ENCODE measurements around the gene RIOK3.

Gene RIOK3, protein sequence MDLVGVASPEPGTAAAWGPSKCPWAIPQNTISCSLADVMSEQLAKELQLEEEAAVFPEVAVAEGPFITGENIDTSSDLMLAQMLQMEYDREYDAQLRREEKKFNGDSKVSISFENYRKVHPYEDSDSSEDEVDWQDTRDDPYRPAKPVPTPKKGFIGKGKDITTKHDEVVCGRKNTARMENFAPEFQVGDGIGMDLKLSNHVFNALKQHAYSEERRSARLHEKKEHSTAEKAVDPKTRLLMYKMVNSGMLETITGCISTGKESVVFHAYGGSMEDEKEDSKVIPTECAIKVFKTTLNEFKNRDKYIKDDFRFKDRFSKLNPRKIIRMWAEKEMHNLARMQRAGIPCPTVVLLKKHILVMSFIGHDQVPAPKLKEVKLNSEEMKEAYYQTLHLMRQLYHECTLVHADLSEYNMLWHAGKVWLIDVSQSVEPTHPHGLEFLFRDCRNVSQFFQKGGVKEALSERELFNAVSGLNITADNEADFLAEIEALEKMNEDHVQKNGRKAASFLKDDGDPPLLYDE

GRCh38 chr18:23452728-23453679 is at the start of gene RIOK3:
Gene RIOK3 (plus strand): TSS chr18:23453287. CDS start chr18:23453440, 153 bp downstream.
- Histone ChIP-seq H3K27me3 (ENCODE audit: insufficient read depth, low read length) (no peaks in the 10 kb centered on the region), H3K9me3 (ENCODE audit: insufficient read depth, low read depth, low read length) (no peaks in the 10 kb centered on the region), H3K9ac (ENCODE audit: low read depth, low read length) (peak within 1 kb of the TSS; percentile 81), H3K36me3 (ENCODE audit: insufficient read depth, low read depth, low read length) (no peaks in the 10 kb centered on the region), H3K4me3 (ENCODE audit: low read length) (peak within 1 kb of the TSS; percentile 95), H3K4me1 (ENCODE audit: insufficient read depth, low read length) (no peaks in the 10 kb centered on the region), H3K27ac (ENCODE audit: low read length) (no peak within 1 kb of the TSS)

DNA sequence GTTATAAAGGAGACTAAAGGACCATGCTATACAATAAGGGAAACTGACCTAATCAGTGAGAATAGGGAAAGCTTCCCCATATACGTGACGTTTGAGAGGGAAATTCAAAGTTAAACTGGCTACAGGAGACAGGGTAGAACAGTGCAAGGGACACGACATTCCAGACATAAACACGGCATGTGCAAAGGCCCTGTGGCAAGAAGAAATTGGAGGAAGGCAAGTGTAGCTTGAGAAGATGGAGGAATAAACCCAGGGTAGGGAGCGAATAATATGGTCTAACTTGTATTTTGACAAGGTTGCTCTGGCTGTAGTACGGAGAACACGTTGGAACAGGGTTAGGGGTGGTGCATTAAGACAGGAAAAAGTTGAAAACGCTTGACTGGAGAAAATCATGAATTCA is 49.8 kb upstream of the RIOK3 start:
- H3K4me3 ChIP-seq (ENCODE audit: low read length) = no peak overlapping the region

GRCh38 chr18:23405636-23406035 is 47.5 kb upstream of the RIOK3 start:
- H3K9ac ChIP-seq (ENCODE audit: low read depth, low read length) = no peak overlapping the region
- H3K4me1 ChIP-seq (ENCODE audit: insufficient read depth, low read length) = peaks cover 15% of the 10 kb centered on the region; the same call in 1 of the 2 replicates
- no peak overlapping the region for H3K27ac ChIP-seq (ENCODE audit: low read length)
- H3K36me3 ChIP-seq (ENCODE audit: insufficient read depth, low read depth, low read length) = no peaks in the 10 kb centered on the region
- H3K4me3 ChIP-seq (ENCODE audit: low read length) = no peak overlapping the region
- H3K9me3 ChIP-seq (ENCODE audit: insufficient read depth, low read depth, low read length) = no peaks in the 10 kb centered on the region
- H3K27me3 ChIP-seq (ENCODE audit: insufficient read depth, low read length) = no peaks in the 10 kb centered on the region

More for the DNA sequence above, 49.8 kb upstream of the RIOK3 start:
- Histone ChIP-seq H3K4me1 (ENCODE audit: insufficient read depth, low read length) (peaks cover 16% of the 10 kb centered on the region; the same call in 1 of the 2 replicates), H3K9me3 (ENCODE audit: insufficient read depth, low read depth, low read length) (no peaks in the 10 kb centered on the region), H3K9ac (ENCODE audit: low read depth, low read length) (no peak overlapping the region), H3K27me3 (ENCODE audit: insufficient read depth, low read length) (no peaks in the 10 kb centered on the region), H3K27ac (ENCODE audit: low read length) (no peak overlapping the region), H3K36me3 (ENCODE audit: insufficient read depth, low read depth, low read length) (no peaks in the 10 kb centered on the region)

GRCh38 chr18:23406271-23406787 is 46.8 kb upstream of the RIOK3 start:
- no peak overlapping the region for H3K27ac ChIP-seq (ENCODE audit: low read length)
- peaks cover 10% of the 10 kb centered on the region; the same call in 1 of the 2 replicates for H3K4me1 ChIP-seq (ENCODE audit: insufficient read depth, low read length)
- H3K9ac ChIP-seq (ENCODE audit: low read depth, low read length) = no peak overlapping the region
- no peaks in the 10 kb centered on the region for H3K9me3 ChIP-seq (ENCODE audit: insufficient read depth, low read depth, low read length)
- H3K36me3 ChIP-seq (ENCODE audit: insufficient read depth, low read depth, low read length) = no peaks in the 10 kb centered on the region
- no peak overlapping the region for H3K4me3 ChIP-seq (ENCODE audit: low read length)
- H3K27me3 ChIP-seq (ENCODE audit: insufficient read depth, low read length) = no peaks in the 10 kb centered on the region

DNA sequence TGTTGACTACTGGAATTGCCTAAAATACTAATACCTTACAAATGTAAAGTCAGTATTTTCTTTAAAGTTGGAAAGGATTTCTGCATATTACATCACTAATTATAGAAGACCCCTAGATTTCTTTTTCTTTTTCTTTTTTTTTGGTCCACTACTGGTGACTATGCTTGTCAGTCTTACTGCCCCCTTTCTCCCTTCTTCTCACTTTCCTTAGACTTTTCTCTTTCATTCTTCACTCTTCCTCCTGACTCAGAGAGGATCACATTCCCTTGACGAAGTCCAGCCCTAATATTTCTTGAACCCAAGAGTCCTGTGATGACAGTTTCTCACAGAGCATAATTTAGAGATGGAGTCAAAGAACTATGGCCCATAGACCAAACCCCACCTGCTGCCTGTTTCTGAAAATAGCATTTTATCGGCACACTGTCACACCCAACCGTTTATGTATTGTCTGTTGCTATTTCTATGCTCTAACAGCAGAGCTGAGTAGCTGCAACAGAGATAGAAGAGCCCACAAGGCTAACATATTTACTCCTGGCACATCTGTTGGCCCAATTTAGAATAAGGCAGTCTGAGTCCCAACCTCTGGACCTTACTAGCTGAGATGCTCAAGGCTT is 40.6 kb upstream of the RIOK3 start:
- Histone ChIP-seq H3K27me3 (ENCODE audit: insufficient read depth, low read length) (no peaks in the 10 kb centered on the region), H3K27ac (ENCODE audit: low read length) (no peak overlapping the region), H3K9ac (ENCODE audit: low read depth, low read length) (no peak overlapping the region), H3K9me3 (ENCODE audit: insufficient read depth, low read depth, low read length) (no peaks in the 10 kb centered on the region), H3K36me3 (ENCODE audit: insufficient read depth, low read depth, low read length) (no peaks in the 10 kb centered on the region), H3K4me1 (ENCODE audit: insufficient read depth, low read length) (no peaks in the 10 kb centered on the region), H3K4me3 (ENCODE audit: low read length) (no peak overlapping the region)

DNA sequence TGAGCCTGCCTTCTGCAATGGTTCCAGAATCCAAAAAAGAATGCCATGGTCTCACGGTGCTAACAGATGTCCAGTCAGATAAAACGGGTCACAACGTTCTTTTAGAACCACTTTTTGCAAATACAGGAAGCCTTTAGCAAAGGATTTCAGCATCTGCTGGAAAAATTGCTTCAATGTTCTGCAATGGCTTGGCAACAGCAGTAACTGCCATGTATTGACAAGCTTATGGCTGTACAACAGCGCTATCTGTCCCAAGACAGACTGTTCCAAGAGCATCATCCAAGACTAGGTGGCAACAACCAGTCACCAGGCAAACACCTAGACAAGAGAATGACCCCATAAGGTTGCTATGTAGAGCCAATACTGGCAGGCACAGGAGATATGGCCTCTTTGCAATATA is 37.6 kb upstream of the RIOK3 start:
- Histone ChIP-seq H3K4me1 (ENCODE audit: insufficient read depth, low read length) (no peaks in the 10 kb centered on the region), H3K4me3 (ENCODE audit: low read length) (no peak overlapping the region), H3K36me3 (ENCODE audit: insufficient read depth, low read depth, low read length) (no peaks in the 10 kb centered on the region), H3K9me3 (ENCODE audit: insufficient read depth, low read depth, low read length) (no peaks in the 10 kb centered on the region), H3K27ac (ENCODE audit: low read length) (no peak overlapping the region), H3K27me3 (ENCODE audit: insufficient read depth, low read length) (no peaks in the 10 kb centered on the region), H3K9ac (ENCODE audit: low read depth, low read length) (no peak overlapping the region)

GRCh38 chr18:23416298-23416697 is 36.8 kb upstream of the RIOK3 start:
- no peak overlapping the region for H3K27ac ChIP-seq (ENCODE audit: low read length)
- no peaks in the 10 kb centered on the region for H3K4me1 ChIP-seq (ENCODE audit: insufficient read depth, low read length)
- no peak overlapping the region for H3K9ac ChIP-seq (ENCODE audit: low read depth, low read length)
- H3K4me3 ChIP-seq (ENCODE audit: low read length) = no peak overlapping the region
- H3K36me3 ChIP-seq (ENCODE audit: insufficient read depth, low read depth, low read length) = no peaks in the 10 kb centered on the region
- no peaks in the 10 kb centered on the region for H3K9me3 ChIP-seq (ENCODE audit: insufficient read depth, low read depth, low read length)
- H3K27me3 ChIP-seq (ENCODE audit: insufficient read depth, low read length) = no peaks in the 10 kb centered on the region

DNA sequence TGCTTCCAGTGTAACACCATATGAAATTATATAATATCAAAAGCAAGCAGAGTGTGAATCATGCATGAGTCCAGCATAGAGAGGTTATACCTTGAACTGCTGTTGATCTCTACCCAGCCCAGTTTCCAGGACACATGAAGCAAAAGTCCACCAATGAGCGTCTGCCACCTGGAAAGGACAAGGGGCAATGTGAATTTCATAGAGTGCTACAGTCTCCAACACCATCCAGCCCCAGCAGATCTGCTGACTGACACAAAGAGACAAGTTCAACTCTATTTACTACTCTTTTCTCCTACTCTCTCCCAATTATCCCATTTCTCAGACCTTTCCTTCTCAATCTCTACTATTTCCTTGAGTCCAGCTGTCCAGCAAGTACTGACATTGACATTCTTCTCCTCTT is 31.8 kb upstream of the RIOK3 start:
- H3K4me1 ChIP-seq (ENCODE audit: insufficient read depth, low read length) = no peaks in the 10 kb centered on the region; the same call in 1 of the 2 replicates
- H3K27me3 ChIP-seq (ENCODE audit: insufficient read depth, low read length) = no peaks in the 10 kb centered on the region
- no peak overlapping the region for H3K9ac ChIP-seq (ENCODE audit: low read depth, low read length)
- no peak overlapping the region for H3K27ac ChIP-seq (ENCODE audit: low read length)
- H3K4me3 ChIP-seq (ENCODE audit: low read length) = no peak overlapping the region
- no peaks in the 10 kb centered on the region for H3K36me3 ChIP-seq (ENCODE audit: insufficient read depth, low read depth, low read length)
- H3K9me3 ChIP-seq (ENCODE audit: insufficient read depth, low read depth, low read length) = no peaks in the 10 kb centered on the region

DNA sequence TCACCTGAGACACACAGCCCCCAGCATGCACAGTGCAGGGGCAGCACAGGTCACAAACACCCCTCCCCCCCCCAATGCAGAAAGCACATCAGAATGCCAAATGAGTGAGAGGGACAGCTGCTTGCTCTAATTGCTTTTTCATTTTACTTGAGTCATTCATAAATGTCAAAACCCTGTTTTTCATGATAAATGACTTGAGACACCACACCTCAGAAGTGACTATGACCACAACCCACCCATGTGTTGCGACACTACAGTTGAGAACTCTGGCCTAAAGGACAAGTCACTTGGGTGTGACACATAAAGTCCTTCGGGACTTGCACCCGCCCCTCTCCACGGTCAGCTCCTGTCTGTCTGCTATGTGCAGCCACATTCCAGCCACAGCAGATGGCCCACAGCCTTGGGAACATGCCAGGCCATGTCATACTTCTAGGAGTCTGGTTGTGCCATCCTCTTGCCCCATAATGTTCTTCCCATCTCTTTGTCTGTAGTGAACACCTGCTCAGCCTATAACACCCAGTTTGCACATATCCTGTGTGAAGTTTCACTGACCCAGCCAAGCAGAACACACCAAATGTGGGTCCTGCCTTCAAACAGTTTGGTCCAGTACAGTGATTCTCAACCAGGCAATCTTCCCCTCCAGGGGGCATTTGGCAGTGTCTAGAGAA is 30.2 kb upstream of the RIOK3 start:
- Histone ChIP-seq H3K27ac (ENCODE audit: low read length) (no peak overlapping the region), H3K9ac (ENCODE audit: low read depth, low read length) (no peak overlapping the region)

DNA sequence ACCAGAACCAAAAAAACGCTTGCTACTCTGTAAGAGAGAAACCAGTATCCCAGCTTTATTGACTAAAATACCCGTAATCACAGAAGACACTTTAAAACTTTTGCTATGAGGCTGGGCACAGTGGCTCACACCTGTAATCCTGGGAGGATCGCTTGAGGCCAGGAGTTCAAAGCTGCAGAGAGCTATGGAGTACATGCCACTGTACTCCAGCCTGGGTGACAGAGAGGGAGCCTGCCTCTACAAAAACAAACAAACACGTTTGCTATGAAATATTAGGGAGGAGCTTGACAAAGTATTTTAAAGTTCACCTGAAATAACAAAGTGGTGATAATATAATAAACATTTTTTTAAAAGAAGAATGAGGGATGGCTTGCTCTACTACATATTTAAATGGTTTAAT is 28.5 kb upstream of the RIOK3 start:
- H3K27ac ChIP-seq (ENCODE audit: low read length) = no peak overlapping the region
- H3K4me1 ChIP-seq (ENCODE audit: insufficient read depth, low read length) = no peaks in the 10 kb centered on the region; the same call in 1 of the 2 replicates
- no peaks in the 10 kb centered on the region for H3K27me3 ChIP-seq (ENCODE audit: insufficient read depth, low read length)
- no peaks in the 10 kb centered on the region for H3K9me3 ChIP-seq (ENCODE audit: insufficient read depth, low read depth, low read length)
- no peaks in the 10 kb centered on the region for H3K36me3 ChIP-seq (ENCODE audit: insufficient read depth, low read depth, low read length)
- no peak overlapping the region for H3K9ac ChIP-seq (ENCODE audit: low read depth, low read length)
- no peak overlapping the region for H3K4me3 ChIP-seq (ENCODE audit: low read length)

More for the DNA sequence above, 30.2 kb upstream of the RIOK3 start:
- no peaks in the 10 kb centered on the region for H3K9me3 ChIP-seq (ENCODE audit: insufficient read depth, low read depth, low read length)
- no peaks in the 10 kb centered on the region for H3K27me3 ChIP-seq (ENCODE audit: insufficient read depth, low read length)
- H3K4me3 ChIP-seq (ENCODE audit: low read length) = no peak overlapping the region
- H3K36me3 ChIP-seq (ENCODE audit: insufficient read depth, low read depth, low read length) = no peaks in the 10 kb centered on the region
- H3K4me1 ChIP-seq (ENCODE audit: insufficient read depth, low read length) = no peaks in the 10 kb centered on the region; the same call in 1 of the 2 replicates

GRCh38 chr18:23428821-23429220 is 24.3 kb upstream of the RIOK3 start:
- no peak overlapping the region for H3K4me3 ChIP-seq (ENCODE audit: low read length)
- no peak overlapping the region for H3K9ac ChIP-seq (ENCODE audit: low read depth, low read length)
- H3K9me3 ChIP-seq (ENCODE audit: insufficient read depth, low read depth, low read length) = no peaks in the 10 kb centered on the region
- no peaks in the 10 kb centered on the region for H3K36me3 ChIP-seq (ENCODE audit: insufficient read depth, low read depth, low read length)
- no peaks in the 10 kb centered on the region for H3K4me1 ChIP-seq (ENCODE audit: insufficient read depth, low read length)
- no peaks in the 10 kb centered on the region for H3K27me3 ChIP-seq (ENCODE audit: insufficient read depth, low read length)
- H3K27ac ChIP-seq (ENCODE audit: low read length) = no peak overlapping the region
